Fibroblast of lung (primary cell): ENCODE measurements around the gene TMEM198. TPM values are rescaled to one million over a fixed set of nuclear protein-coding genes. Genes with fewer than 3 reads are reported as not detected.

ENCODE experiments used
- DNase-seq, 2 donors: peaks; one replicate each; pipeline versions ENCODE4 v3.0.0 to v3.0.0-alpha.2; 2010; ENCODE audit warnings: low read depth in 2 of 2
- H2AFZ ChIP-seq: 2 replicates; pipeline ENCODE4 v1.5.1; 2012; ENCODE audit warnings: low read length, control low read depth, inconsistent platforms
- H3K27ac ChIP-seq: 2 replicates; pipeline ENCODE4 v1.5.1; 2011; ENCODE audit warnings: low read length, control low read depth; ENCODE audit not compliant: insufficient read depth
- H3K27me3 ChIP-seq: 2 replicates; pipeline ENCODE4 v1.5.1; 2011; ENCODE audit warnings: mild to moderate bottlenecking, low read length; ENCODE audit not compliant: control insufficient read depth, insufficient read depth
- H3K36me3 ChIP-seq: 2 replicates; pipeline ENCODE4 v1.5.1; 2011; ENCODE audit warnings: low read length; ENCODE audit not compliant: control insufficient read depth, insufficient read depth
- H3K4me1 ChIP-seq: 2 replicates; pipeline ENCODE4 v1.5.1; 2011; ENCODE audit warnings: low read length; ENCODE audit not compliant: control insufficient read depth, insufficient read depth; ENCODE audit errors: extremely low read depth
- H3K4me2 ChIP-seq: 2 replicates; pipeline ENCODE4 v1.5.1; 2011; ENCODE audit warnings: low read length, control low read depth; ENCODE audit not compliant: insufficient read depth; ENCODE audit errors: extremely low read depth
- H3K4me3 ChIP-seq, 4 experiments: fragments of 200-600 bp in 1 of 4; sonication (generic) in 1 of 4; replicated peaks in 1 of 4; 2 replicates each; pipeline ENCODE4 v1.5.1; 2011 to 2016; ENCODE audit warnings: low read length in 4 of 4, low read depth in 3 of 4, mild to moderate bottlenecking in 3 of 4, control low read depth in 2 of 4, inconsistent platforms in 1 of 4, mixed read lengths in 1 of 4; ENCODE audit not compliant: insufficient read depth in 1 of 4; ENCODE audit errors: control extremely low read depth in 1 of 4
- H3K79me2 ChIP-seq: 2 replicates; pipeline ENCODE4 v1.5.1; 2012; ENCODE audit warnings: mild to moderate bottlenecking, low read length, inconsistent platforms; ENCODE audit not compliant: control insufficient read depth, insufficient read depth
- H3K9ac ChIP-seq: 2 replicates; pipeline ENCODE4 v1.5.1; 2011; ENCODE audit warnings: mild to moderate bottlenecking, low read length, control low read depth; ENCODE audit not compliant: insufficient read depth
- H3K9me3 ChIP-seq: 2 replicates; pipeline ENCODE4 v1.5.1; 2012; ENCODE audit warnings: low read depth, low read length; ENCODE audit not compliant: control insufficient read depth, insufficient read depth
- H4K20me1 ChIP-seq: 2 replicates; pipeline ENCODE4 v1.5.1; 2011; ENCODE audit warnings: low read length; ENCODE audit not compliant: control insufficient read depth, insufficient read depth; ENCODE audit errors: extremely low read depth
- CTCF ChIP-seq, 2 donors: IDR thresholded peaks in 1 of 2; conservative IDR thresholded peaks in 1 of 2; 1 replicate in 1 of 2; 2 replicates in 1 of 2; pipeline ENCODE4 v1.5.1; 2011 to 2012; ENCODE audit warnings: low read length in 2 of 2, control low read depth in 1 of 2, inconsistent platforms in 1 of 2, low read depth in 1 of 2, mild to moderate bottlenecking in 1 of 2
- EZH2 ChIP-seq: IDR thresholded peaks from 2 replicates; pipeline ENCODE4 v1.5.1; 2012; ENCODE audit warnings: low read length, control low read depth, mild to moderate bottlenecking; ENCODE audit errors: missing control alignments
- polyA plus RNA-seq, 2 donors: library from polyadenylated mRNA; depleted of rRNA in 1 of 2; stranded (reverse) in 1 of 2; unstranded in 1 of 2; fragments of >200 nt; gene quantifications; 2 replicates each; pipeline ENCODE4 v1.2.1, GENCODE V29; 2011 to 2012; ENCODE audit warnings: missing spikeins in 1 of 2
- total RNA-seq: library from RNA; depleted of rRNA; stranded (reverse); fragments of >200 nt; gene quantifications from 2 replicates; pipeline ENCODE4 v1.2.1, GENCODE V29; 2014

Gene TMEM198
- total and polyA plus RNA-seq, 2 donors (not counting 1 experiment from before 2014, with no cell fraction given), result 0.70 to 0.99 TPM

GRCh38 chr2:219557791-219558785 is 14.3 kb downstream of the TMEM198 start:
- no peak overlapping the region for H3K9ac ChIP-seq
- no peaks in the 10 kb centered on the region for H3K36me3 ChIP-seq
- no peak overlapping the region for H3K4me2 ChIP-seq
- H4K20me1 ChIP-seq, result no peaks in the 10 kb centered on the region
- no peaks in the 10 kb centered on the region for H3K27me3 ChIP-seq
- no peak overlapping the region for H3K4me3 ChIP-seq
- no peak overlapping the region for H3K27ac ChIP-seq
- no peak overlapping the region for H2AFZ ChIP-seq
- TF ChIP-seq EZH2 (no peak), CTCF (conservative IDR thresholded peaks at IDR 0.05 in 1 of 2, IDR thresholded peaks at IDR 0.05 in 1 of 2; ENCODE audit: low read depth in 1 of 2, low read length in 2 of 2) (no peak)
- no peaks in the 10 kb centered on the region for H3K9me3 ChIP-seq
- no peaks in the 10 kb centered on the region for H3K79me2 ChIP-seq
- H3K4me1 ChIP-seq, result no peaks in the 10 kb centered on the region
- no peak for DNase-seq

GRCh38 chr2:219559156-219559915 is 15.5 kb downstream of the TMEM198 start:
- H3K4me3 ChIP-seq, result no peak overlapping the region
- no peak overlapping the region for H3K27ac ChIP-seq
- no peak for DNase-seq
- H3K4me2 ChIP-seq, result no peak overlapping the region
- H3K27me3 ChIP-seq, result no peaks in the 10 kb centered on the region
- no peaks in the 10 kb centered on the region for H3K79me2 ChIP-seq
- H3K9me3 ChIP-seq, result no peaks in the 10 kb centered on the region
- no peak overlapping the region for H2AFZ ChIP-seq
- H3K4me1 ChIP-seq, result no peaks in the 10 kb centered on the region
- TF ChIP-seq EZH2 (no peak), CTCF (conservative IDR thresholded peaks at IDR 0.05 in 1 of 2, IDR thresholded peaks at IDR 0.05 in 1 of 2; ENCODE audit: low read depth in 1 of 2, low read length in 2 of 2) (no peak)
- no peak overlapping the region for H3K9ac ChIP-seq
- no peaks in the 10 kb centered on the region for H4K20me1 ChIP-seq
- no peaks in the 10 kb centered on the region for H3K36me3 ChIP-seq
